T-helper 22 cell (primary cell): ENCODE results near the gene MTG2.
A peak's percentile ranks its signal among the peaks of the same experiment; 100 is the strongest.

Experiments used
- DNase-seq: peaks from one replicate; pipeline ENCODE4 v3.0.0-alpha.2; 2020; ENCODE audit warnings: low read depth

Gene MTG2

DNA sequence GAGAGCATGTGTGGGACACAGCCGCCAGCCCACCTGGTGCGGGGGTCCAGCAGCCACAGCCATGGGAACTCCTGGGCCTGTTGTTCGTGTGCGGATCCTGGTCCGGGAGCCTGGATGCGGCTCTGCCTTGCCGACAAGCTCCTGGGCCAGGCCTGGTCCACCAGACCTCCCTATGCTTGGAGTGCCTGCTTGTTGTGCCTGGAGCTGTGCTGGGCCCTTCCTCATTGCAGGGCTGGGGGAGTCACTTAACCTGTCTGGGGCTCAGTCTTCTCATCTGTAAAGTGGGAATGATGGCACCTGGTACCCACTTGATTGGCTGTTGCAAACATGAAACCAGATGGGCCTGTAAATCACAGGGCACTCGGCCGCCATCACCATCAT is 52.9 kb downstream of the MTG2 start:
- no peak for DNase-seq

DNA sequence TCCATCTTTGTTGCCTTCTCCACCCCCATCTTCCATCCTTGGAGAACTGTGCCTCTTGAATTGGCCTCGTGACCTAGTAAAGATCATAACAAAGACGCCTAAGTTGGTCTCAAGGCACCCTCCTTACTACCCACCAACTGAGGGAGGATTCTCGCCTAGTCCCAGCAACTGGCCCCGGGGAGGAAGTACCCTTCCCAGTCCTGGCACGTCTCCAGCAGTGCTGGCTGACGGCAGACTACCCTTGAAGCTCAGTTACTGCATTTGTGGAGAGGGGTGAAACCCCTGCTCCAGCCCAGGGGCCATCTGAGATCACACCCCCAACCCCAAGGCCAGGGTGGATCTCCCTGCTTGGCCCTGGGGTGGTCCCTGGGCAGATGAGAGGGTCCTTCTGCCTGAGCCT is 53.4 kb downstream of the MTG2 start:
- DNase-seq, result no peak

DNA sequence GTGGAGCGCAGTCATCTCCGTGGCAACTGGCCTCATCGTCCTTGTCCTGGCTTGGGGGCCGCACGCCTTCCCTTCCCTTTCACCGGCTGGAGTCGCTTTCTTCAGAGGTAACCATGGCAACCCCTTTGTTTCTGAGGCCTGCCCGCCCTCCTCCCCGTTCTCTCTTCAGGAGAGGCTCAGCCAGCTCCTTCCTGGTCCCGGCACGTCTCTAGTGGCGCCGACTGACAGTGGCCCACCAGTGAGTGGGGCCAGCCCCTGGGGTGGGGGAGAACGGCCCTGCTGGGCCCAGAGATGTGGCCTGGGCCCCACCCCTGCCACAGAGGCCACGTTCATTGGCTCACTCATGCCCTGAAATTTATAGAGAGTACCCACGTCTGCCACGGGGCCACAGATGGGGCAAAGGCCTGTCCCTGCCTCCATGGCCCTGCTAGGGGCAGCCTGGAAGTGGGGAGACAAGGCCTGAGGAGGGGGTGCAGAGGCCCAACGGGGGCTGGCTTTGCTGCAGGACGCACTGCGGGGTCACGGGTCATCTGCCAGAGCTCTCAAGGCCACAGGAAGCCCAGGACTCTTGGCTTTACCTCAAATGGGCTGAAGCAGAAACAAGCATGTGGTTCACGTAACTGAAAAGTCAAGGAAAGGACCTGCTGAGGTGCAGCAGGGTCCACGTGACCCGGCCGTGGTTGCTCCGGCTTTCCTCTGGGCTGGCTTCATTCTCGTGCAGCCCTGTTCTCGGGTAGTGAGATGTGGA is 54.1 kb downstream of the MTG2 start:
- no peak for DNase-seq

DNA sequence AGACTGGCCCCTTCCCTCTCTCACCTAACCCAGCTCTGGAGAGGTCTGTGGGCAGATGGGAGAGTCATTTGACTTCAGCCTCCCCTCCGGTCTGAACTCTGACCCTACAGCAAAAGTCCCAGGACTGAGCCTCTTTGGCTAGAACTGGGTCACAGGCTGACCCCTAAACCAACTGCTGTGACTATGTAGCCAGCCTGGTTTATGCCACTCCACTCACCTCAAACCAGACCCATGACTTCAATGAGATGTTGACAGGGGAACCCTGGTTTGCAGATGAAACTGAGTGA is 54.6 kb downstream of the MTG2 start:
- no peak for DNase-seq

DNA sequence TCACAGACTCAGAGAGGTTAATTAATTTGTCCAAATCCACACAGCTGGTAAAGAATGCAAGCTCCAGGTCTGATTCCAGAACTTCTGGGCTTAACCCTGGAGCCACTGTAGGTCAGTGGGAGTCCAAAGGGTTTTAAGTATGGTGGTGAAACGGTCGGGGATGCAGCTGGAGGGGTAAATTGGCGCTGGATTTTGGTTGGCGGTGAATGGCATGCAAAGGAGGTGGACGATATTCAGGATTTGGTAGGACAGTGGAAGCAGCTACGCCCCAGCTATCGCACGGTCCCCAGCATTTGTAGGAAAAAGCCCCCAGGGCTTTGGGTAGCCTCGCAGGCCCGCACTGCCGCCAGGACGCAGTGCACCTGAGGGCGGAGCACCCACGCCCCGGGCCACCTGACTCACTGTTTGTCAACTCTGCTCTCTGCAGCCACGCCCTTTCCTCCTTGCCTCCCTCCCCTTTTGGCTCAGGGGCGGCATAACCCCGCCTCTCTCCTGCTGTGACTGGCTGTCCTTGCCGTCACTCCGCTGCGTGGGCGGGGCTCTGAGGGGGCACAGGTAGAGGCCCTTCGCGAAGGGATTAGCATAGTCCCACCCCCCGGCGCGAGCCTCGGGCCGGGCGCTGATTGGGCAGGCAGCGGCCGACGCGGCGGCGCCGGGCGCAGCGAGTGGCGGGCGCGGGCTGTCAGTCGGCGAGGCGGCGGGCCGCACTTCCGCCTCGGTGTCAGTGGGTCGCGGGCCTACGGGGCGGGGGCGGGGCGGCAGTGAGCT is 55.2 kb downstream of the MTG2 start, which contains the start of gene OSBPL2:
OSBPL2 (plus strand) TSS at position 721 of the 768 bp plus-strand sequence. CDS start 17,664 bp downstream, outside the sequence.
- peak; percentile 100 for DNase-seq

DNA sequence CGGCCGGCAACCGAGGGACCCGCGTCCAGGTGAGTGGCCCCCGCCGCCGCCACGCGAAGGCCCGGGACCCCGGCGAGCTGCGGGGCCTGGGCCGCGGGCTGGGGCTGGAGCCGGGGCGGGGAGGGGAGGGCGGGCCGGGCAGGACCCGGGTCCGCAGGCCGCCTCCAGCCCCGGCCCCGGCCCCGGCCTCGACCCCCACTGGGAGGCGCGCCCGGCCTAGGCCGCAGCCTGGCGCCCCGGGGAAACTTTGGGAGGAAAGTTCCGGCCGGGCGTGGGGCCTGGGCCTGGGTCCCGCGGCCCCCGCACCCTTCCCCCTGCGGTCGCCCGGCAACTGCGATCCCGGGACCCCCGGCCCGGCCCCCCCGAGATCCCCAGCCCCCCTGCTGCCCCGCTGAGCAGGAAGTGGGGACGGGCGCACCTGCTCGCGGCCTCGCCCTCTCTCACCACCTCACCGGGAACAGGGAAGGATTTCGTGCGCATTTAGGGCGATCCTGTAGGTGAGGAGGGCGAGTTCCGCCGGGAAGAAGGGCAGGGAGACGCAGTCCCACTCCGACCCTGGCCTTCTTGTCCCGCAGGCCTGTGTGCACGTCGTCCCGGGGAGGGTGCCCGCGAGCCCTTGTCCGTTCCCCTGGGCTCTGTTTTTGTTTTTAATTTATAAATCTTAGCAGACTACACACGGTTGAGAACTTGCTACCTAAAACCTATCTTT is 55.9 kb downstream of the MTG2 start:
- DNase-seq, result no peak

DNA sequence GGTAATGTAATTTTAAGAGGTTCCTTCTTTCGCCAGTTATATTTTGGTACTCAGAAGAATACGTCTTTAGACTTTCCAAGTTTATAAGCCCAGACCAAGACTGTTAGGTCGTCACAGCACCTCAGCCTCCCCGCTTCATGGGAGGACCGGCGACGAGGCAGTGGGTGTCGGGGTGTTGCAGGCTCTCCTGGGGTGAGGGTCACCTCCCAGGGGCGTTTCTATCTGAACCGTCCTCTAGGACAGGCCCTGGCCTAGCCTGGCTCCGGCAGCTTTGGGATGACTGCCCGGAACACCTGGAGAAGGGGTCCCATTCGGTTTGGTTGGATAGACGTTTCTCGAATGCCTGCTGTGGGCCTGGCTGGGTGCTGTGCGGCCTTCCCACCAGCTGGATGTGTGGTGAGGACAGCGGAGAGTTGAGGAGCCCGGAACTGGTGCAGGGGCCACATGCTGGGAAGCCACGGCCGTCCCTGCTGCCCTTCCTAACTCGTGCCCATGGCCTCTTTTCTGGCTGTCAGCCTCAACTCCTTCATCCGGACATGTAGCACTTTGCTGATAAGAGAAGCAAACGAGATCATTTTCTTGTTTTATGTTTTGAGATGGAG is 56.6 kb downstream of the MTG2 start:
- DNase-seq, result no peak

DNA sequence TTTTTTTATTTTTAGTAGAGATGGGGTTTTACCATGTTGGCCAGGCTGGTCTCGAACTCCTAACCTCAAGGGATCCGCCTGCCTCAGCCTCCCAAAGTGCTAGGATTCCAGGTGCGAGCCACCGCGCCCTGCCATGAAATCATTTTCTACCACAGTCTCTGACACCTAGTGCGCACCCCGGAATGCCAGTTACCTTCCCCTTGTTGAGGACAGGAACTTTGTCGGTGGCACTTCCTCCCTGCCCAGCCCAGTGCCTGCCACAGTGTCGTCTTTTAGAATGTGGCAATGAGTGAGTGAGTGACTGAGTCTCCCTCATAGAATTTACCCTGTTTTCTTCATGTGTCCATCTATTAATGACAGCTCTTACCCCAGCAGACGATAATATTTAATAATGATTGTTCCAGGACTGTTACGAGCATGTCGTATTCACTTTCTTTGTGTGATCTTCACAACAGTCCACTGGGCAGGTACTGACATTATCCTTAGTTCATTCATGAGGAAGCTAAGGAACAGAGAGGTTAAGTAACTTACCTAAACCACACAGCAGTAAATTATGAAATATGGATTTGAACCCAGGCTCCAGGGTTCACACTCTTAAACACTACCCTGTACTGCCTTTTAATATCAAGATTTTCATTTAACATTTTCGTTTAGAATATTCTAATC is 57.3 kb downstream of the MTG2 start:
- no peak for DNase-seq

DNA sequence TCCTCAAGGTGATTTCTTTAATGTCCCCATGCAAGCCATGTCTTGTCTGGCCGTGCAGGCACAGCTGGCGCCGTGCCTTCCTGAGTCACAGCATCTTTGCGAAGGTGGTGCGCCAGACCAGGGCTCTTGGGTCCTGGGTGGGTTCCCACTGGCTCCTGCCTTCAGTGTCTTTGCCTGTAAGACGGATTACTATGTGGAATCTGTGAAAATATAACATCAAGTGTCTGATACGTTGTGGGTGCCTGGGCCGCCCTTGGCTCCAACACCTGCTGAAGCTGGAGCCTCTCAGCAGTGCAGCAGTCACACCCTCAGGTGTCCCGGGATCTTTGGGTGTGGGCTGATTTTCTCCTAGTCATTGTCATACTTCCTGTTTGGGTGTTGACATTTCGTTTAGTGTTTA is 58.7 kb downstream of the MTG2 start:
- no peak for DNase-seq

DNA sequence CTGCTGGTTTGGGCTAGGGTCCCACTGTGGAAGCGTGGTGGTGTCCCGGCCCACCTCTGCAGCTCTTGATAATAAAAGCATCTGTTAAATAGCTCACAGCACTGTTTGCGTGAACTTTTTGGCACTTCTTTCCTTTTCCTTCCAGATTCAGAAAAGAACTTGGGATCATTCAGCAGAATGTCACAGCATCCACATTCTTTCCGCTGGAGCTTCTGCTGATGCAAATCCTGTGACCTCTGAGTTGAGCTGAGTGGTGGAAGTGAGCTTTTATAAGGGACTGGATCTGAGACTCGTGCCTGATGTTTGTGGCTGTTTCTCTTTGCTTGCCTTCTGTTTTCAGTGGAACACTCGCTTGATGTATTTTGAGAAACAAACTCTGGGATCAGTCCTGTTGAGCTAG is 59.3 kb downstream of the MTG2 start:
- DNase-seq, result no peak

DNA sequence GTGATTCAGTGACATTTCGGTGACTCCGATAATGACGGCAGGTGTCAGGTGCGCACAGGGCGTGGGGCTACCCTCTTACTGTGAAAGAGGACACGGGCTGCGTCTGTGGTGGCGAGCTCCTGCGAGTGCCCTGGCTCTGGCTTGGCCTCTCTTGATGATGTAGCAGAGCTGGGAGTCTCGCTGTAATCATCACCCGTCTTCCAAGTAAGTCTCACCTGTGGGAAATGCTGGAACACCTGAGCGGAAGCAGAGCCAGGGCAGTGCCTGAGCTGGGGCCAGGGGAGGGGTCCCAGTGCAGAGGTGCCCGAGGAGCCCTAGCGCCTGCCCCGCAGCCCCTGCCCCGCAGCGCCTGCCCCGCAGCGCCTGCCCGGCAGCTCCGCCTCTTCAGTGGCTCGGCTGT is 60.3 kb downstream of the MTG2 start:
- DNase-seq, result no peak

DNA sequence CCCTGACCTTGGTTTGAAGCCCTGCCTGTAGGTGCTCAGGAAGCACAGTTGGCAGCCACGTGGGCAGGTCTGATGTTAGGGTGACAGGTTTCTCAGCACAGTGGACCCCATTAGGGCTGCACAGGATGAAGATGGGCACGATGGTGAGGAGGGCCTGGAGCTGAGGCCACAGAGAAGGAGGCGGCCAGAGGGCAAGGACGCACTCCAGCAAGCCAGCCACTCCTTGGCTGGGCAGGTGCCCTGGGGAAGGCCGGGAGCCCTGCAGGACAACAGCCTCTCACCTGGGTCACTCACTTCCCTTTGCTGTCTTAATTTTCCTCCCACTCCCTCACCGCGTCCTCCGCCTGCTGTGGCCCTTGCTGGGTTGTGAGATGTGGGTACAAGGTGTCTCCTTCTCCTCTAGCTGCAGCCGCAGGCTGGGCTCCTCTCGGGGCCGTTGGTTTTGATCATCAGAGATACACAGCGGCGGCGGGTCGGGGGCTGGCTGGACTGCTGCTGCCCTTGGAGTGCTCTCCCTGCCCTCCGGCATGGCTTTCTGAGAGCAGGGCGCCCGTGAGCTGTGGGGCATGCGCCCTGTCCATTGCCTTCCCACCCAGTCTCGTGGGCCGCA is 61.2 kb downstream of the MTG2 start:
- DNase-seq, result no peak

DNA sequence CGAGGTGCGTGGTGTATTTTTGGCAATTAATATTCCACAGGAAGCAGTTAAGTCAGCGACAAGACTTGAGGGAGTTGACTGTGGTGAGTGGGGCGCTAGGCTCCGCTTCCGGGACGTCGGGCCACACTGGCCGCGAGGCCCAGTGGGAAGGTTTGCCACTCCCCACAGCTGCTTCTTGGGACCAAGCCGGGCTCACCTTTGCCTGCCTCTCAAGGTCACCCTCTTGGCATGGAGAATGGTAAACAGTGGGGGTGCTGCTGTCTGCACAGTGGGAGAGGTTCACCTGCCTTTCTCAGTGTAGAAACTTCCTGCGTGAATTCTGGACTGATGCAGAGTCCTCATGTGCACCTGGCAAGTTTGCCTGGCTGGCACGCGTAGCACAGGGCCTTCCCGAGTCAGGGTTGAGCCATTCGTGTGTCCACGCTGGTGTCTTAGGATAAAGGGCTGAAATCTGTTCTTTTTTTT is 61.8 kb downstream of the MTG2 start:
- no peak for DNase-seq

DNA sequence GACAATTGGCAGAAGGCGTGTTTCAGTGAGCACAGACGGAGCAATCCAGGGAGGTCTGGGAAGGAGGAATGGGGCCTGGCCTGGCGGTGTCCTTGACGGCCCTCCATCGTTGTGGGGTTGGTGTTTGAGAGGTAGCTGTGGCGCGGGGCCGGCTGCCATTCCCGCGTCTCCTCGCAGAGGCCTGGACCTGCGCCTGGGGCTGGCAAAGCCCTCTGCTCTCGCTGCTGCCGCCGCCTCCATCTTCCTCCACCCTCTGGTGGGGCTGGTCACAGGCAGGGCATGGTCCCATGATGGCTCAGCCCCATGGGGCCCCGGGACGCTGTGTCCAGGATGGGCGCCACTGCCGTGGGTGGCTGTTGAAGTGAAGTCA is 63.1 kb downstream of the MTG2 start:
- DNase-seq, result no peak

DNA sequence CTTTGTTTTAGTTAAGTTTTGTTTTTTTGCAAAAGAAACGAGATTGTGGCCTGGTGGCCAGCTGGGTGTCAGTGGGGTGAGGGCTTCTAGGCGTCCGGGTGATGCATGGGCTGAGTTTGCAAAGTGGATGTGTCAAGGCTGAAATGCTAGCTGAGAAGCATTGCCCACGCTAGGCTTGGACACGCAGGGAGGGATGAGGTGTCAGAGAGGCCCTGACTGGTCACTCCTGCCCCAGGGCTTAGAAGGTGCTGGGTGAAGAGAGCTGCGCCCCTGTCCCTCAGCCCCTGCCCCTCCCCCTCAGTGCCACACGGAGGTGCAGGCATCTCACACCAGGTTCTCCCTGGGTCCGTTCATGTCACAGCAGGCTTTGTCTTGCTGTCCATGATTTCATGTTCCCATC is 63.6 kb downstream of the MTG2 start:
- DNase-seq, result no peak

DNA sequence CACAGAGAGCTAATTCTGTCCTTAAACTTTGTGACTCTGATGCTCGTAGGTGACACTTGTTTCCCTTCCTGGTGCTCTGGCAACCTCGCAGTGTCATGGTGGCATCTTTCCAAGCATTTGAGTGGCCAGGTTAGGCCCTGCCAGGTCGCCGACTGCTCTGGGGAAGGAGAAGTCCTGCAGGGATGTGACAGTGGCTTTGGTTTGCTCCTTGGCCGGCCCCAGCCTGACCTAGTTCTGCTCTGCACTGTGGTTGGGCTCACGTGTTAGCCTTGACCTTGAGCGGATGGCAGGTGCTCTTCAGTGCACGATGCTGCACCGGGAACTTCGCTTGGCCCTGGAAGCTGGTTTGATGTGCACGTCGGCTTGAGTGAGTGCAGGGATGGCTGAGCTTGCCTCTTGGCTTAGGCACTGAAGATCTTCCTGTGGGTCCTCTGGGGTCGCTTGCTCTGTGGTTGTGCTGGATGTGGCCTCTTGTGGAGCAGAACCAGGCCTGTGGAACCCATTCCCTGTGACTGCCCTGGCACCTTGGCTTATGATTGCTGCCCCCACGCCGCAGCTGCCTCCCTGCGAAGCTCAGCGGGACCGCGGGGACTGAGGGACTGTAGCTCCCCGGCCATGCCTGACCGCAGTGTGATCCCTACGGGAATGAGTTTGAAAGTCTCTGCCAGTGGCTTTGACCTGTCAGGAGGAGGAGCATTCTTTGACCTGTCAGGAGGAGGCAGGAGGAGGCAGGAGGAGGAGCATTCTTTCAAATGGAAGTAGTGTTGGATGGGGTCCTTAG is 64.2 kb downstream of the MTG2 start:
- DNase-seq, result no peak

DNA sequence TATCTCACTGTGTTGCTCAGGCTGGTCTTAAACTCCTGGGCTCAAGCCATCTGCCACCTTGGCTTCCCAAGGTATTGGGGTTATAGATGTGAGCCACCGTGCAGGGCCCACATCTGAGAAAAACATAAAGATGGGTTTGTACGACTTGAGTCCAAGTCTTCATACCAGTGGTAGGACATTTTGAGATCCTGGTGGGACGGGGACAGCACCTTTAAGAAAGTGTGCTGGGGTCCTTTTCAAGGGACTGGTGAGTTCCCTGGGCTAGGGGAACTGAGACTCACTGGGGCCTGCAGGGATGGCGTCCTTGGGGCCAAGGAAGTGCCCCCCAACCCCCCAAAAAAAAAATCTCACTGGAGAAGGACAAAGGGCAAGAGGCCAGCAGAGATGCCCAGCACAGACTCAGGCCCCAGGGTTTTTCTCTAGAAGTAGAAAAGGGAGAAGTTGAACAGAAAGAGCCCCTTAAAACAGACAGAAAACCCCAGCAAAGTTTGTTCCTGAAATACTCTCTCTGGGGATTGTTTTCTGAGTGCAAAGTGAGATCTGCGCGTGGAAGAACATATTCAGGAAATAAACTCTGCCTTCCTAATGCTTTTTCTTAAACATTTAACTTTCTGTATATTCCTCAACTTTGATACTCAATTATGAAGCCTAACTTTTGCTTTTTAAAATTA is 66.2 kb downstream of the MTG2 start:
- no peak for DNase-seq

DNA sequence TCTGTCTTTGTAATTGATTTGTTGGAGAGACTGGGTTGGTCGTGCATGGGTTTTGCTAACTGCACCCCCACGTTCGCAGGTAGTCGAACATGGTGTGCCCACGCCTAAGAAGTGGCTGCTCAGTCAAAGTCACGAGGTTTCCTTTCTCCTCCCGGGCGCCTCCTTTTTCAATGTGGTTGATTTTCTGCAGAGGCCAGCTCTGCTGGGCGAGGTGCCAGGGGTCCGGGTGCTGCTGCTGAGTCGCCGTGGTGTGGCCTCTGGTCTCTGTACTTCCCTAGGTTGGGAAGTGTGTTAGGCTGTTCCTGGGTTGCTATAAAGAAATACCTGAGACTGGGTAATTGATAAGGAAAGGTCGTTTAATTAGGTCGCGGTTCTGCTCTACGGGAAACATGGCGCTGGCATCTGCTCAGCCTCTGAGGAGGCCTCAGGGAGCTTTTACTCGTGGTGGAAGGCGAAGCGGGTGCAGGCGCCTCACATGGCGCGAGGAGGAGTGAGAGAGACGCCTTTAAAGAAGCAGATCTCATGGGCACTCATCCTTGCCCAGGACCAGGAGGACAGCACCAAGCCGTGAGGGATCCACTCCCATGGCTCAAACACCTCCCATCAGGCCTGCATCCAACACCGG is 69.6 kb downstream of the MTG2 start:
- no peak for DNase-seq
